GM18870 (cell line): Measurements from ENCODE around the gene PID1.
"Not testable (repeated sequence)": the region's sequence is repeated elsewhere in the genome, so short reads cannot be mapped to it uniquely, and the experiment has no call there.

Experiments
- ATAC-seq: cut with Tn5 transposase; IDR thresholded peaks from one replicate; pipeline ENCODE4 v1.9.1; 2021; ENCODE audit warnings: moderate library complexity; ENCODE audit not compliant: unreplicated experiment

The PID1 gene

DNA sequence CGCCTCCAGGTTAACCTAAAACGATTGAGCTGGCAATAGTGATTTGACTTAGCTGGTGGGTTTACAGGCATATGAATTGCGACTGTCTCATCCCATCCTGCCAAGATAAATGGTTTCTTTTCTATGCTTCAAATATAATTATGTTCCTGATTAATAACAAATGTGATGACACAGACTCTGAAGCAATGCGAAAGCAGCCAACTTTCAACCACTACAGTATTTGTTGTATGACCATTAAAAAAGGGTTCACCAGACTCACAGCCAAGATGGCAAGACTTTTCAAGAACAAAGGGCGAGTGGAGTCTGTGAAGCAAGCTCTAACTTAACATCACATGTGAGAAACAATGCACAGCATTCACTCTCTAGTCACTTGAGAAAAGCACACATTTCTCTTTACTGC is 186.6 kb downstream of the PID1 start:
- no peak for ATAC-seq

DNA sequence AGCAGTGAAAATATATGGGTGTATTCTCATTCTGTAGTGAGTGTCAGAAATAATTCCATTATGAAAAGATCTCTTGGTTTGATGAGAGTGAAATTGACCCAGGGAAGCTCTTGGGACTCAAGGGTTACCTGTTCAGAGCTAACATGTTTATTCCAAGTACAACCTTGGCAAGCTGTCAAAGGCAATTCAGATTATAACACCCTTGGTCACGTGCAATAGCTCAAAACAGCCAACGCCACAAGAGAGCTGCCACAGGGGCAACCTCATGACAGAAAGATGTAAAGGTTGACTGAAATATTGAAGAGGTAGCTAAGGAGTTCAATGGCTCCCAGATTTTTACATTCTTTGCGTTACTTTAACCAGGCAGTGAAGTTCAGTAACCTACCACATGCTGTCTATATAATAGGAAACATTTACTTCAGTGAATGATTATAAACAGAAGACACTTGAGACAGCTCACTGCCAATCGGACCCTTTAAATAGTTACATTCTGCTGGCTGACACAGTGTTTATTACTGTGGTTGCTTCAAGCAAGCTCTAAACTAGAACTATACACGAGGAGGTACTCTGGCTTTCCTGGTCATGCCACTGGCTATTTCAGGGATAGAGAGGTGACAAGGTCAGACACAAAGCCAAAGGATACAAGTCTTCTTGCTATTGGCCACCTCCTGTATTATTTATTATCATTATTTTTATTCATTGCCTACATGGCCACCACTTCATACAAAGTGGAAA is 187.3 kb downstream of the PID1 start:
- ATAC-seq = no peak

DNA sequence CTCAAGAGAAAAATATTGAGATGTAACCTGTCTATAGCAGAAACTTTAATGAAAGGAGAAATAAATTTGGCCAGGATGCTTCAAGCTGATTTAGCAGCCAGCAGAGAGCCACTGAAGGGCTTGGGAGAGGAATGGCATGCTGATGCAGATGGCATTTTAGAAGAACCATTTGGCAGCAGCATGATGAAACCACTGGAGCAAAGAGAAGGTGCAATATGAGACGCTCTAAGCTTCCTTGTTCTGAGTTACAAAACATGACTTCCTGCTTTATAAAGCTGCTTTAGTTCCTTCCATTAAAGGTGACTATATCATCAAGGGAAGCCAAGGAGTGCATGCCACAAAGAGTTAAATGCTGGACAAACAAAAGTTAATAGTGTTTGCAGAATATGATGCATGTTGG is 189.7 kb downstream of the PID1 start:
- no peak for ATAC-seq

DNA sequence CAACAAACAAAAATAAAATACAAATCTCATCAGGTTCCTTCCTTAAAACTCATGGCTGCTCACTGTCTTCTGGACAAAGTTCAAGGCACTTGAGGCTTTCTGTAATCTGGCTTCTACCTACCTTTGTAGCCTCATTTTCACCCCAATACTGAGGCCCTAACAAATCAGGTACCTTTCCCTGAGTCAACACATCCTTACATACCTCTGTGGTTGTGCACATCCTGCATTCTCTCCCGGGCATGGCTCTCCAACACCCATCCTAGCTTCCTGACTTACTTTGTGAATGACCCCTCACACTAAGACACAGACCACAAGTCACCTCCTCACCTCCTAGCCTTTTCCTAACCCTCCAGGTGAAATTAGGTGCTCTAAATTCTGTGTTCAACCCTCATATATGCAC is 190.9 kb downstream of the PID1 start:
- no peak for ATAC-seq

DNA sequence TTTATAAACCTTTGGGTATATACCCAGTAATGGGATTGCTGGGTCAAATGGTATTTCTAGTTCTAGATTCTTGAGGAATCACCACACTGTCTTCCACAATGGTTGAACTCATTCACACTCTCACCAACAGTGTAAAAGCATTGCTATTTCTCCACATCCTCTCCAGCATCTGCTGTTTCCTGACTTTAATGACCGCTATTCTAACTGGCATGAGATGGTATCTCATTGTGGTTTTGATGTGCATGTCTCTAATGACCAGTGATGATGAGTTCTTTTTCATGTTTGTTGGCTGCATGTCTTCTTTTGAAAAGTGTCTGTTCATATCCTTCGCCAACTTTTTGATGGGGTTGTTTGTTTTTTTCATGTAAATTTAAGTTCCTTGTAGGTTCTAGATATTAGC is 194.2 kb downstream of the PID1 start:
- ATAC-seq = not testable (repeated sequence)

DNA sequence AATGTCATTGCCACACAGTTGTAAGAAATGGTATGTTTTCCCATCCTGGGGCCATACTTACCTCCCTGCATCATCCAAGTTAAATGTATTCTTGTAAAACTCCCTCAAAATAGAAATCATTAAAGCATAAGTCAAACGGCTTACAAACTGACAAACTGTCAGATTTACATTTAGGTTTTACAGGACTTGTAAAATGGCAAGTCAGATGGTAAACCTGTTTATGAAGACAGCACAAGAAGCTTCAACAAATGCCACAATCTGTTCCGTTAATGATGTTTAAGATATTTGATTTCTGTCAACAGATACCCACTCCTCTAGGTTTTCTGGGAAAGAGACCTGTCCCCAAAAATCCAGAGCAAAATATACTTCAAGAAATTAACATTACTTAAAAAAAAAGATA is 197.2 kb downstream of the PID1 start:
- ATAC-seq = no peak

DNA sequence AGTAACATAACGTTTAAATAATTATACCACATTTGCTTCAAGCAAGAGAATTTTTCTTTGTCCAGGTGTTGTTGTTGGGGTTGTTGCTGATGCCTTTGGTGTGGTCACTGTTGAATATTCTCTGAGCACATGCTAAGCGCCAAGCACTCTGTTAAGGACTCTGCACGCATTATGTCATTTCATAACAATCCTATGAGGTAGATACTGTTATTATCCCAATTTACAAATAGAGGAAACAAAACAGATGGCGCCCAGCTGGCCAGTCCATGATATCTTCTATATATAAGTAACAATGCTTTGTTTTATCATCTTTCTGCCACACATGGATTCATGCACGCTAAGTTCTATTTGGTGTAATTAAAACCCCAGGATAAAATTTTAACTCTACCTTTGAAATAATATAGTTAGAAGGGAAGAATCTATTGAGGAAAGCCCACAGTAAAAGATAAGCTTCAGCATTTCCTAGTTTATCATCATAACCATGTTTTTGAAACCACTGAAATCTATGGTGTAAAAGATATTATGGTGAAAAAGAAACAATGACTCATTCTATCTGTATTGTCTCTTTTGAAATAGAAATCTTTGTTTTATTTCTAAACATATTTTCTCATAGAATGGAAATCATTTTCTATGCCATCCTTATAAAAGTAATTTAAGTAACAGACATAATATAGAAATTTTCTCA is 199.7 kb downstream of the PID1 start:
- no peak for ATAC-seq

DNA sequence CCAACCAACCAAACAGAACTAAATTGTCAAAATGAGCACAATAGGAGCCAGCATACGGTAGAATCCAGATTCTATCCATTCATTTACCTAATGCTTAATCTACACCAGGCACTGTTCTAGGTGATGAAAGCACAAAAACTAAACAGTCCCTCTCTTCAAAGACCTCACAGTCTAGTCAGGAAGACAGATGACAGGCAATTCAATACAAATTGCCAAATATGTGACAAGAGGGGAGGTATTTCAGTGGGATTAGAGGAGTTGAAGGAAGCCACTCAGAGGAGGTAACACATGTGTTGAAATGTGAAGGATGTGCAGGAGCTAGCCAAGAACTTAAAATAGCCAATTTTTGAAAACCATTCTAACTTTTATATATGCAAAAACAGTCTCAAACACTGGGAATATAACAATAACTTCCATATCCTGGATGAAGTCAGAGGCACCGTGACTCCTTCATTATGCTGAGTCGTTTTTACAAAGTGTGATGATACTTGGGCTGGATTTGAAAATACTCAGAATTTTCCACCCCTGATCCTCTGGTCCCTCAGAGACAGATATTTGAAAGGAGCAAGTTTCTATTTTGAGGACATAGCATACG is 204.9 kb downstream of the PID1 start:
- no peak for ATAC-seq

DNA sequence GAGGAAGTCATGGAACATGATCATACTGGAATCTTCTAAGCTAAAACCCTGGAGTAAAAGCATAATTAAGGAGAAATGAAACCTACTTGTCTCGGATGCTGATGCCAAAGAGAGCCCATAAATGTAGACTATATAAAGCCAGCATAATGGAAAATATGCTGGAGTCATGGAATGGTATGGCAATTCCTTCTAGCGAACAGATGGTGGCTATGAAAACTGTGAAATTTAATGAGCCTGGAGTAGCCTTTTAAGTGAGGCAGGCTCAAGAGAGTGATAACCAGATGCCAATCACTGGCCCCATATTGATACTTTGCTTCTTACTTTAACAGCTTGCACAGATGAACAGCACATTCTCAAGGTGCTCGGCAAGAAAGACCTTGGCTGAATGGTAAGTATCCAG is 206.3 kb downstream of the PID1 start:
- ATAC-seq = no peak

DNA sequence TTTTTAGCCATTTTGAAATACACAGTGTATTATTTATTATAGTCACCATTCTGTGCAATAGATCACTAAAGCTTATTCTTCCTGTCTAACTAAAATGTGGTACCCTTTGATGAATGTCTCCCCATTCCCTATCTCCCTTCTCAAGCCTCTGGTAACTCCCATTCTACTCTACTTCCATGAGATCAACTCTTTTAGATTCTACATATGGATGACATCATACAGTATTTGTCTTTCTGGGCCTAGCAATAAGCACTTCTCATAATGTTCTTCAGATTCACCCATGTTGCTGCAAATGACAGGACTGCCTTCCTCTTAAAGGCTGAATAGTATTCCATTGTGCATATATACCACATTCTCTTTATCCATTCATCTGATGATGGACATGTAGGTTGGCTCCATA is 210.9 kb downstream of the PID1 start:
- ATAC-seq = no peak

DNA sequence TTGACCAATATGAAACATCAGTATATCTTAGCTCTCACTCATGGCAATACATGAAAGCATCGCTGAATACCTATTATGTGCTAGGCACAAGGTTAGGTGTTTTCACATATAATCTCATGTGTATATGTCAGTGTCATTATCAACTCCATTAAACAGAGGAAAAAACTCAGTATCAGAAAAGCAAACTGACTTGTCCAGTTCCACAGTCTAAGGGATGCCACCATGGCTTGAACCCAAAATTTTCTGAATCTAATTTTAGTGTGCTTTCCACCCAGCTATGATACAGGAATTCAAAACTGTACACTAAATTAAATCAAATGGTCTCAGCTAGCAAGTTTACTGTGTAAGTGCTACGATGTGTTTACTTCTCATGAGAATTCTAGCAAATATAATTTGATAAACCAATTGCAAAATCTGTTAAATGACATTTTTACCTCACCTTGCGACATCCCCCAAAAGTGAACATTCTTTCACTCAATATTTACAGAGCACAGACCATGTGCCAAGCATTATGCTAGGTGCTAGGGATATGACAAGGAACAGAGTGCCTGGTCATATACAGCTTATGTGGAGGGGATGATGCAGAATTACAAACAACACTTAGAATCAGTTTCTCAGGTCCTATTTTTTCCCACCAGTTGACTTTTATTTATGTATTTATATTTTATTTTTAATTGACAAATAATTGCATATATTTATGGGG is 211.6 kb downstream of the PID1 start:
- no peak for ATAC-seq

DNA sequence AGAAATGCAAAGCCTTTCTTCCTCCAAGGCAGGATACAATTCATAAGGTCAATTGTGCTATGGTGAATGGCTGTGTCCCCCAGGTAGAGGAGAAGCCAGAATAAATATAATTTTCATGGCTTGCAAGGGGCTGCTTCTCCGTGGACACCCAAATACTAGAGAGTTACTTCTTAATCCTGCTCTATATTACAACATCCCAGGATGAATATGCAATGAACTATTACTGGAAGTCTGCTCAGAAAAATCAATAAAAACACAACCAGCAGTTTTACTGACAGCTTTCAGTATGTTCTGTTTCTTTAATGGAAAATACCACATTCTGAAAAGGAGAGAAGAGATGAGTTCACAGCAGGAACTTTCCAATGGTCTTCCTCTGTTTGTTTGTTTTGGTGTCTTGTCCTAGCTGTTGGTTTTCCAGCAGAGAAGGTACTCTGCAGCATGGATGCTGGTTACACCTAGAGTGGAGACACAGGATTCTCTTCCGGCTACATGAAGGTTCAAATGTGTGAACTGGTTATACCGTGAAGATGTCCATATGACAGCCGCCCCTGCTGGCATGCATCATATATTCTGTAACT is 213.0 kb downstream of the PID1 start:
- no peak for ATAC-seq

DNA sequence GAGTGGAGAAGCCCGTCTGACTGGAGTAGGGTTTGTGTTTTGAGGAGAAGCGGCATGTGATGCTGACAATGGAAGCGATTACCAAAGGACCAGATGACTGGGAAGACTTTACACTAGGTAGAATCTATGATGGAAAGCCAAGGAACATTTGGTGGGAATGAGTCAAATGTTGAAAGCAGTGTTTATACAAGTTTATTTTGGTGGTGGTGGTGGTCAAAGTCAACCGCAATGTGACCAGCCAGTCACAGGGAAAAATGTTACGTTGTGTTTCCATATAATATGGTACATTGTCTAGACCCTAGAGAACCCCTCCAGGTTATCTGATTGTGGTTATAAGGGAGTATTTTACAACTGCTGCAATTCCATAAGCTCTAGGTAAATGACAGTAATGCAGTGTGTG is 216.8 kb downstream of the PID1 start:
- ATAC-seq = no peak

DNA sequence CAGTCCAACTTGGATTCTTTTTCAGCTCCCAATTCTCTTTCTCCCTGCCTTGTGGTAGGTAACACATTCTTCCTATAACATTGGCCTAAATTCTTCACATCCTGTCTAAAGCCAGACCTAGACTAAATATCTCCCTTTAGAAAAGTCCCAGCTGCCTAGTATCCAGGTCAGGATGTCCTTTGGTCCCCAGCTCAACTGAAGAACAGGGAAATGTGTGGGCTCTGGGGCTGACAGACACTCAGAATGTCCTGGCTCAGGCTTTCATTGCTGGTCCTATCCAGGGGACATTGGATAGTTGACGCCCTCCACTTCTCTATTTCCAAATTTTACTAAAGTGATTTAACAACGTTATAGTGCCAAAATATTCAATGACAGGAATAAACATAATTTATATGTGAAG is 219.3 kb downstream of the PID1 start:
- ATAC-seq = no peak

DNA sequence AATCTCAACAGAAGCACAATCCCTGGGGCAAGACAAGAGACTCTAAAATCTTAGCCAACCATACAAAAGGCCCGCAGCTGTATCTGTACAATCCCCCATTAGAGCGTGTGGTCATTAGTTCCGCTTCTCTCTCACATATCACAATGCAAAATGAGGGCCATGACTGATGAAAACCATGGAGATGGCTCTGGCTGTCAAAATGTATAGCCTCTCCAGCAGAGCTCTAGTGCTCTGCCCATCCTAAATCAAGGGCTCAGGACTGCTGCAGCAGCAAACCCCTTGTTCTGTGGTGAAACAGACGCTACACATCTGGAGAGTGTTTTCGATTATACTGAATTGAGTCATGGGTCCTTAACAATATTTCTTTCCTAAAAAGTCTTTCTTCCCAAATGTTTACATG is 221.0 kb downstream of the PID1 start:
- ATAC-seq = no peak

DNA sequence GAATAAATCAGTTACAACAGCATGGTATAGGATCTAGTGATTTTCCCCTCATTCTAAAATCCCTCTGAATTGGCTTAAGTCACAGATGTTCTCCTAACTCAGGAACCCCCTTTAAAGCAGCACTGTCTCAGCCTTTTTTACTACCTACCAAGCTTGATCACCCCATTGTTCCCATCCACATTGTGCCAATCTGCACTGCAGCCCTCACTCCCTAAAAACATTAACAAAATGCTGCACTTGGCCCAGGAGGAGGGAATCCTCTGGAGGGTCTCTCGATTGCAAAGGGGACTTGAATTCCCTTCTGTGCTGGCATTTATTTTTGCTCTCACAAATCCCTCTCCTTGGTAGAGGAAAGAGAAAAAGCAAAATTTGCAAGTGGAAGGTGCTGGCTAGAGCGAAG is 223.0 kb downstream of the PID1 start:
- ATAC-seq = no peak

DNA sequence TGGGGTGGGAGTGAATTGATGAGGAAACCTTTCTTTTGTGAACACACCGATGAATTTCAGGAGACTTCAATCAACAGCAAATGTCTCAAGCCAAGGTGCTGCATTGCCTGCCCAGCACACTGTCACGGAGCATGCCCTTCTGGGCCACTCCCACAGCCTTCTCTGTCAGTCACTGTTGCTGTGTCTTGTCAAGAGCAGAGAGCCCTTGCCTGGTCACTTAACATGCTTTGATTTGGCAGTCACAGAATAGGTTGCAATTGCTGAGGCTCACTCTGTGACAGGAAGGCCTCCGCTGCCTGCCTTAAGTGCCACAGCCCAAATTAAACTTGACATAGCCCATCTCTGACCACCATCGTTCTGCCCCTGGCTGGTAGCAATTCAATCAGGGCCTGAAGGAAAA is 225.4 kb downstream of the PID1 start:
- no peak for ATAC-seq

DNA sequence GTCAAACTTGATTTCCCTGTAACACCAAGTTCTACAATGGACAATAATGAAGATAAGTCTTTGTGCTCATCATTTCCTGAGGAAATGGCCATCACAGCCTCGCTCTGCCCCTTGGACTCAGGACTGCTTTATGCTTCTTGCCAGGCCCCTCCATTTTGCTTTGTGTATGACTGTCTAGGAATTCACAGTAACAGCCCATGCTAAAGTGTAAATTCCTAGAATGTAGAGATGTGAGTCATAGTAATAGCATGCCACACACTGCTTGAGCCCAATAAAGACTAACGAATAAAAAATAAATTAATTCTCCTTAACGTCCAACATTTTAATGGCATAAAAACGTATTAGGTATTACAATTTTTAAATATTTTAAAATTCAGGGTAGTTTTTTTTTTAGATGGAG is 226.5 kb downstream of the PID1 start:
- ATAC-seq = no peak

DNA sequence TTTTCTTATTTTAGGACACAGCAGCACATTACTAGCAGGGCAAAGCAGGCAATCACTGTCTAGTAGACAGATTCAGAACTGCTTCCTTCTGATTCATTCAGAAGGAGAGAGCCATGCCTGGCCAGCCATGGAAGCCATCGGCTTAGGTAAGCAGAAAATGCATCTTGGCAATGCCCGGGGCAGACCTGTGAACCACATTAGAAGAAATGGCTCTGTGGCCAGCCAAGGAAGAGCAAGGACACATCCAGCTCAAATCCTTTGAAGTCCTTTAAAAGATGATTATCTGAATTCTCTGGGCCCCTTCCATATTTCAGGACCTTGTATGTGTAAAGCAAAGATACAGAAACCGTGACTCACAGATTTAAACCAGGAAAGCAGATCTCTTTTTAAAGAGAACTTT is 227.4 kb downstream of the PID1 start:
- ATAC-seq = no peak

DNA sequence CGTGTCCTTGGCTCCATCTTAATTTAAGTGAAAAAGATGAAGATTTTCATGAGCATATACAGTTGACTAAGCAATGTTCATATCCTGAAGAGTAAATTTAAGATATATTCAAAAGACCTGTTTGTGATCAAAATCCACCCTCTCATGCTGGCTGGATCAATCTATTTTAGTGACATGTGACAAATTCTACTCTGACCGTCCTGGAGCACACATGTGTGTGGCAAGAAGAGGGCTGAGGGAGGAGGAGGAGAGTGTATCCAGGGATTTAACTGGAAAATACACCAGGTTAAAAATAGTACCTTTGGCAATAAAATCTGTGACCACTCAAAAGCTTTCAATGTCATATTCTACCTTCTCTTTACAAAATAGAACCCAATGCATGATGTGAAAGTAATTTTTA is 228.7 kb downstream of the PID1 start:
- no peak for ATAC-seq

DNA sequence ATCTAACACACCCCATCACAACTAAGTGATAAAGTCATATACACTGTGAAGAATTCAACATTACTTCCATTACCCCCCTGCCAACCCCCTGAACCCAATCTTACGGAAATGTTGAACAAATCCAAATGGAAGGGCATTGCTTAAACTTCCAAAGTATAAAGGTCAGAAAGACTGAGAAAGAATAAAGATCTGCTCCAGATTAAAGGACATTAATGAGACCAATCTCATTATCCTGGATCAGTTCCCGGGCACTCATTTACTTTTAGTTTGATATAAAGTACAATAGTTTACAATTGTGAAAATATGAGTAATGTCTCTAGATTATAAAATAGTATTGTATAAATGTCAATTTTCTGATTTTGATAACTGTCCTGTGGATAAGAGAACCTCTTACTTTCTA is 229.4 kb downstream of the PID1 start:
- no peak for ATAC-seq

DNA sequence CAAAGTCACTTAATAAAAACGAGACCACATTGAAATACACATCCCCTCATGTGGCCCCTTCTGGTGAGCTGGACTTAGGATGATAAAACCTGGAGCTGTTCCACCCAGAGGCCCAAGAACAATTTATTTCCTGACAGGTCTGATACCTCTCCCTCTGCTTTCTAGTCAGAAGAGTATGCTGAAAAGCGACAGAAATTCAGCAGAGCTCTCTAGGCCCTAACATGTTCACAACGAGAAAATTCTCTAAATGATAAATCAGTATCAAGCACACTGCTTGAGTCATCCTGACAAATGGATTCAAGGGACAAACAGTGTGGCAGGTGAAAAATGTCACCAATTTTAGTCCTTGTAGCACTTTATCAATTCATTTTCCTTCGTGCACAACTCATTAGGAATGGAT is 233.5 kb downstream of the PID1 start:
- ATAC-seq = no peak
